Measurements from ENCODE around the gene NANOS1. TPM values are rescaled to one million over a fixed set of nuclear protein-coding genes. Genes with fewer than 3 reads are reported as not detected.

Gene NANOS1
- polyA plus RNA-seq, 2 of the 4 experiments (the other 2 are of a cell fraction), result 1.4 to 2.9 TPM

DNA sequence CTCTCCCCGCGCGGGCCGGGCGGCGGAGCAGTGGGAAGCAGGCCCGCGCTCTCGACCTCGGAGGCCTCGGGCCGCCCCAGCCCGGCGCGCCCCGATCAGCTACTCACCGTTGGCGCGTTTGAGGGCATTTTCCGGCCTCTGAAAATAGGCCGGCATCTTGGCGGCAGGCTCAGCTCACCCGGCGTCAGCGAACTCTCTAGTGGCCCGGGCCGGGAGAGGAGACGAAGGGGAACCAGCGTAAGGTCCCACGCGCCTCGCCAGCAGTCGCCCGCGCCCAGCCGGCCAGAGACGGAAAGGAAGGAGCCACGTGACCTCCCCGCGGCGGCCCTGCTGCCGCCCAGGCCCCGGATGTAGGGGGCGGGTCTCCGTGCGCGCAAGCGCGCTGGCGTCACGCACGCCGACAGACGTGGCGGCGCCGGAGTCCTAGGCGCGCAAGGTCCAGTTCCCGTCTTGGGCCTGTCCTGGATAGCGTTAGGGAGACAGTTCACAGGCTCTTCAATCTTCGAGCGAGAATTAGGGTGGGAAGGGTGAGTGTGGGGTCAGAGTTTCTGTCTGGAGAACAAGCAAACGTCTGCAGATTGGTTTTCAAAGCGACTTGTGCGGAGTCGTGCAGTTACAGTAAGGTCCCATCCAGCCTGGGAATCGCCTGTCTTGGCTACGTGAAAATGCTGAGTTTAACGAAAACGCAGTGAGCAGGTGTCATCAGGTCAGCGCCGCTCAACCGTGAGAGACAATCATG, 51.2 kb downstream of the NANOS1 start, which contains the start of gene EIF3A:
Gene EIF3A, minus strand, starts transcription at position 297 of the 739 bp plus-strand sequence. Its CDS starts 141 bp downstream, at position 156.
- Histone ChIP-seq H3K9me3 (no peaks in the 10 kb centered on the region), H3K4me1 (peaks cover 28% of the 10 kb centered on the region; the same call in 2 of the 3 replicates), H3K4me2 (peak within 1 kb of the TSS; percentile 98), H3K4me3 (peak within 1 kb of the TSS; percentile 85), H3K27ac (peak within 1 kb of the TSS; percentile 96 to 99)
- DNase-seq (ENCODE audit: low read depth in 1 of 2, low spot score in 1 of 2) (peak; percentile 85 to 95), ATAC-seq (peak; percentile 91 to 92), FAIRE-seq (no peak)
- TF ChIP-seq, protein P1, sequence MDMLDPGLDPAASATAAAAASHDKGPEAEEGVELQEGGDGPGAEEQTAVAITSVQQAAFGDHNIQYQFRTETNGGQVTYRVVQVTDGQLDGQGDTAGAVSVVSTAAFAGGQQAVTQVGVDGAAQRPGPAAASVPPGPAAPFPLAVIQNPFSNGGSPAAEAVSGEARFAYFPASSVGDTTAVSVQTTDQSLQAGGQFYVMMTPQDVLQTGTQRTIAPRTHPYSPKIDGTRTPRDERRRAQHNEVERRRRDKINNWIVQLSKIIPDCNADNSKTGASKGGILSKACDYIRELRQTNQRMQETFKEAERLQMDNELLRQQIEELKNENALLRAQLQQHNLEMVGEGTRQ (IDR thresholded peaks at IDR 0.05), result peak; percentile 94
- TF ChIP-seq SMC3 (IDR thresholded peaks at IDR 0.05) (0 out of 3 replicates have a peak, but pooled peaks have one; percentile 5), HOXA7 (CRISPR knock-in tag; IDR thresholded peaks at IDR 0.05) (no peak), HOXB5 (CRISPR knock-in tag; IDR thresholded peaks at IDR 0.05) (no peak), PBX3 (IDR thresholded peaks at IDR 0.05) (peak; percentile 37; the same call in 1 of the 2 replicates), MYC (IDR thresholded peaks at IDR 0.05; ENCODE audit: borderline replicate concordance, low read length) (peak; percentile 91), JUNB (IDR thresholded peaks at IDR 0.05) (no peak), E2F6 (IDR thresholded peaks at IDR 0.05; ENCODE audit: borderline replicate concordance, low read depth) (peak; percentile 85), POLR2A (IDR thresholded peaks at IDR 0.05; ENCODE audit: low read length) (peak; percentile 94), PHF8 (IDR thresholded peaks at IDR 0.05; ENCODE audit: borderline replicate concordance, low read depth) (peak; percentile 93), NPAS2 (CRISPR knock-in tag; IDR thresholded peaks at IDR 0.05; ENCODE audit: borderline replicate concordance) (peak; percentile 83), EP300 (IDR thresholded peaks at IDR 0.05) (no peak), JUN (IDR thresholded peaks at IDR 0.05) (peak; percentile 93 to 97), CBX2 (IDR thresholded peaks at IDR 0.05; ENCODE audit: borderline replicate concordance, low read depth) (no peak), MAFK (IDR thresholded peaks at IDR 0.05; ENCODE audit: partially characterized antibody) (peak; percentile 93)
- TF ChIP-seq, protein P2, sequence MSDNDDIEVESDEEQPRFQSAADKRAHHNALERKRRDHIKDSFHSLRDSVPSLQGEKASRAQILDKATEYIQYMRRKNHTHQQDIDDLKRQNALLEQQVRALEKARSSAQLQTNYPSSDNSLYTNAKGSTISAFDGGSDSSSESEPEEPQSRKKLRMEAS (IDR thresholded peaks at IDR 0.05), result peak; percentile 94
- TF ChIP-seq, protein P3, sequence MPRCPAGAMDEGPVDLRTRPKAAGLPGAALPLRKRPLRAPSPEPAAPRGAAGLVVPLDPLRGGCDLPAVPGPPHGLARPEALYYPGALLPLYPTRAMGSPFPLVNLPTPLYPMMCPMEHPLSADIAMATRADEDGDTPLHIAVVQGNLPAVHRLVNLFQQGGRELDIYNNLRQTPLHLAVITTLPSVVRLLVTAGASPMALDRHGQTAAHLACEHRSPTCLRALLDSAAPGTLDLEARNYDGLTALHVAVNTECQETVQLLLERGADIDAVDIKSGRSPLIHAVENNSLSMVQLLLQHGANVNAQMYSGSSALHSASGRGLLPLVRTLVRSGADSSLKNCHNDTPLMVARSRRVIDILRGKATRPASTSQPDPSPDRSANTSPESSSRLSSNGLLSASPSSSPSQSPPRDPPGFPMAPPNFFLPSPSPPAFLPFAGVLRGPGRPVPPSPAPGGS (IDR thresholded peaks at IDR 0.05), result peak; percentile 91
- under 1% methylated on average over 28 of the region's 74 CpGs for WGBS (ENCODE audit: missing lambda C conversion rate)
- POLR2A ChIA-PET, result interaction anchor here (0.7 to 1.6 kb wide), 3 partner anchors 10 to 74 kb away, joined by 3 read pairs; no protein-coding TSS in a partner anchor
- CTCF ChIA-PET, result no interaction called here

Small RNA genes within 50 kb of the gene (small RNA-seq; reads per million reads assigned to genes)
- 0 to 3.6 (median 0.08) reads per million in 6 experiments for gene RF00413
- gene SNORA19, result 0 to 8.2 (median 0) reads per million in 6 experiments

Other genes with a start within 250 kb of the NANOS1 start
- gene EIF3A, start 51.1 kb downstream of the NANOS1 start, polyA plus RNA-seq (2011; rRNA removed), result 71.0 and 134 TPM in 2 replicates
- gene EIF3A, start 51.1 kb downstream of the NANOS1 start, polyA plus RNA-seq (2017; fragmentation: RNase III; extraction: RNeasy Plus Mini Kit Qiagen cat#74134 plus additional on column Dnase treatment), result 144 to 154 TPM (median 152 TPM) in 3 replicates
- 88.6 and 94.3 TPM in 2 replicates for gene DENND10, start 74.4 kb downstream of the NANOS1 start, polyA plus RNA-seq (2011; rRNA removed)
- gene DENND10, start 74.4 kb downstream of the NANOS1 start, polyA plus RNA-seq (2017; fragmentation: RNase III; extraction: RNeasy Plus Mini Kit Qiagen cat#74134 plus additional on column Dnase treatment), result 47.1 to 49.7 TPM (median 48.4 TPM) in 3 replicates
- gene SFXN4, start 136.0 kb downstream of the NANOS1 start, polyA plus RNA-seq (2011; rRNA removed), result 59.4 and 66.0 TPM in 2 replicates
- gene SFXN4, start 136.0 kb downstream of the NANOS1 start, polyA plus RNA-seq (2017; fragmentation: RNase III; extraction: RNeasy Plus Mini Kit Qiagen cat#74134 plus additional on column Dnase treatment), result 39.3 to 44.2 TPM (median 42.7 TPM) in 3 replicates
- gene PRDX3, start 149.1 kb downstream of the NANOS1 start, polyA plus RNA-seq (2011; rRNA removed), result 673 and 678 TPM in 2 replicates
- 432 to 442 TPM (median 432 TPM) in 3 replicates for gene PRDX3, start 149.1 kb downstream of the NANOS1 start, polyA plus RNA-seq (2017; fragmentation: RNase III; extraction: RNeasy Plus Mini Kit Qiagen cat#74134 plus additional on column Dnase treatment)
- gene GRK5, start 177.9 kb downstream of the NANOS1 start, polyA plus RNA-seq (2011; rRNA removed), result 5.0 and 5.4 TPM in 2 replicates
- 7.7 to 7.9 TPM (median 7.8 TPM) in 3 replicates for gene GRK5, start 177.9 kb downstream of the NANOS1 start, polyA plus RNA-seq (2017; fragmentation: RNase III; extraction: RNeasy Plus Mini Kit Qiagen cat#74134 plus additional on column Dnase treatment)

Data from A549 (cell line).